ENCODE measurements around the gene C9orf153.

The C9orf153 gene

GRCh38 chr9:86185872-86186271, 73.6 kb downstream of the C9orf153 start:
- no peak for DNase-seq

GRCh38 chr9:86184138-86184524, 75.3 kb downstream of the C9orf153 start:
- DNase-seq, result no peak

GRCh38 chr9:86183229-86184137, 76.0 kb downstream of the C9orf153 start:
- DNase-seq, result no peak

- DNase-seq, result no peak
These were observed 77.8 kb downstream of the C9orf153 start for GRCh38 chr9:86181379-86182315.

- no peak for DNase-seq
These were observed 81.0 kb downstream of the C9orf153 start for GRCh38 chr9:86178503-86178902.

- no peak for DNase-seq
These were observed 81.5 kb downstream of the C9orf153 start for GRCh38 chr9:86177995-86178394.

GRCh38 chr9:86176468-86176867, 83.0 kb downstream of the C9orf153 start:
- peak; percentile 68 for DNase-seq

GRCh38 chr9:86175743-86176456, 83.6 kb downstream of the C9orf153 start:
- no peak for DNase-seq

- no peak for DNase-seq
These were observed 84.2 kb downstream of the C9orf153 start for GRCh38 chr9:86175223-86175622.
